BJ (cell line): Measurements from ENCODE around the gene HOXC5. TPM values are rescaled to one million over a fixed set of nuclear protein-coding genes. Genes with fewer than 3 reads are reported as not detected.

Source experiments
- CTCF ChIA-PET: fragments of 350-600 bp; formaldehyde crosslinking; extraction: SDS; loops from one replicate; lab custom pipeline; 2021; ENCODE audit warnings: antibody characterized with exemption, inconsistent platforms; lab: Yijun Ruan, JAX
- POLR2A ChIA-PET: fragments of 300-600 bp; sonication (Branson Sonifier 250); formaldehyde crosslinking; extraction: SDS; loops from one replicate; lab custom pipeline; 2021; ENCODE audit warnings: antibody characterized with exemption; lab: Charles Lee
- DNase-seq: peaks from one replicate; pipeline ENCODE4 v3.0.0-alpha.2; 2011; ENCODE audit warnings: low read depth
- H3K27me3 ChIP-seq: 2 replicates; pipeline ENCODE4 v1.6.0; 2011; ENCODE audit warnings: low read length; ENCODE audit not compliant: control insufficient read depth, insufficient read depth
- H3K36me3 ChIP-seq: 2 replicates; pipeline ENCODE4 v1.5.1; 2011; ENCODE audit warnings: low read length; ENCODE audit not compliant: control insufficient read depth, insufficient read depth
- H3K4me3 ChIP-seq: 2 replicates; pipeline ENCODE4 v1.5.1; 2011; ENCODE audit warnings: low read depth, mild to moderate bottlenecking, control low read depth, low read length
- CTCF ChIP-seq: IDR thresholded peaks from 2 replicates; pipeline ENCODE4 v1.5.1; 2011; ENCODE audit warnings: low read depth, mild to moderate bottlenecking, control low read depth, inconsistent platforms, low read length, moderate library complexity; ENCODE audit not compliant: insufficient read depth
- polyA plus RNA-seq: library from polyadenylated mRNA; depleted of rRNA; stranded (reverse); fragments of >200 nt; gene quantifications from 2 replicates; pipeline ENCODE4 v1.2.3, GENCODE V29; 2011

Gene HOXC5
- polyA plus RNA-seq, 1 experiment: not detected

GRCh38 chr12:54020591-54021405, 12.1 kb upstream of the HOXC5 start:
- ChIA-PET CTCF (interaction anchor here (1.0 to 2.1 kb wide), 4 partner anchors 12 to 187 kb away, joined by 3 to 11 read pairs (median 4); partner anchors contain the start of genes HOXC5 and HOXC8), POLR2A (no interaction called here)
- Histone ChIP-seq H3K36me3 (no peaks in the 10 kb centered on the region), H3K27me3 (peaks cover 5% of the 10 kb centered on the region; the same call in 1 of the 2 replicates), H3K4me3 (no peak overlapping the region)
- DNase-seq: no peak
- no peak for TF ChIP-seq CTCF

GRCh38 chr12:54021432-54022013, 11.3 kb upstream of the HOXC5 start:
- ChIA-PET POLR2A (no interaction called here), CTCF (interaction anchor here (1.0 to 2.1 kb wide), 3 partner anchors 11 to 187 kb away, joined by 4 to 11 read pairs (median 4); partner anchors contain the start of gene HOXC5)
- Histone ChIP-seq H3K4me3 (no peak overlapping the region), H3K27me3 (peaks cover 3% of the 10 kb centered on the region; the same call in 1 of the 2 replicates), H3K36me3 (no peaks in the 10 kb centered on the region)
- DNase-seq: no peak
- TF ChIP-seq CTCF: no peak

- no peak for TF ChIP-seq CTCF
- ChIA-PET POLR2A (no interaction called here), CTCF (interaction anchor here (0.8 to 6.7 kb wide), 11 partner anchors 9 to 267 kb away, joined by 3 to 35 read pairs (median 5); partner anchors contain the start of gene HOXC5)
- no peak overlapping the region for H3K4me3 ChIP-seq
- DNase-seq: no peak
- H3K36me3 ChIP-seq: no peaks in the 10 kb centered on the region
- H3K27me3 ChIP-seq: peaks cover 3% of the 10 kb centered on the region; the same call in 1 of the 2 replicates
These were observed 9.6 kb upstream of the HOXC5 start for GRCh38 chr12:54022960-54023884.

- ChIA-PET CTCF (interaction anchor here (0.8 to 6.7 kb wide), 10 partner anchors 9 to 268 kb away, joined by 3 to 35 read pairs (median 5); partner anchors contain the start of genes HOXC5 and HOXC8), POLR2A (no interaction called here)
- no peaks in the 10 kb centered on the region; the same call in 1 of the 2 replicates for H3K36me3 ChIP-seq
- H3K27me3 ChIP-seq: peaks cover 3% of the 10 kb centered on the region; the same call in 1 of the 2 replicates
- no peak for TF ChIP-seq CTCF
- no peak overlapping the region for H3K4me3 ChIP-seq
- DNase-seq: no peak
These were observed 8.7 kb upstream of the HOXC5 start for GRCh38 chr12:54024127-54024526.
